HCT116 (cell line): ENCODE results near the gene CLOCK. TPM values are rescaled to one million over a fixed set of nuclear protein-coding genes. Genes with fewer than 3 reads are reported as not detected.

ENCODE experiments used
- ATAC-seq: fragments of 200-7000 bp; cut with Tn5 transposase; 2 replicates; pipeline ENCODE4 v1.9.1; 2020; ENCODE audit warnings: mild to moderate bottlenecking, moderate library complexity
- BruUV-seq: library from RNA; stranded (reverse); fragments of 400-500 nt; replicated peaks from 2 replicates; lab custom pipeline; 2021; lab: Mats Ljungman, UMichigan
- CTCF ChIA-PET: fragments of 300-600 bp; sonication (Branson Sonifier 250); formaldehyde crosslinking; loops from one replicate; lab custom pipeline; 2021; ENCODE audit warnings: antibody characterized with exemption; lab: Charles Lee
- POLR2A ChIA-PET: fragments of 300-600, 350-600 bp; sonication (Branson Sonifier 250); formaldehyde crosslinking; loops from one replicate; lab custom pipeline; 2021; ENCODE audit warnings: antibody characterized with exemption; lab: Charles Lee
- RAD21 ChIA-PET, 2 experiments: fragments of 300-600 bp; sonication (Branson Sonifier 250); formaldehyde crosslinking; loops; one replicate each; lab custom pipeline; 2023; ENCODE audit warnings: low total read pairs in 2 of 2; ENCODE audit not compliant: uncharacterized antibody in 2 of 2, unreplicated experiment in 2 of 2, low non-redundant PET in 1 of 2; lab: Charles Lee
- DNase-seq: peaks from one replicate; pipeline ENCODE4 v3.0.0-alpha.2; 2010; ENCODE audit warnings: low read depth, low spot score
- H2AFZ ChIP-seq: fragments of 200-600 bp; shearing (Covaris generic), sonication (generic); 2 replicates; pipeline ENCODE4 v1.6.1; 2017; ENCODE audit warnings: low read depth, mixed run types, mixed read lengths, antibody characterized with exemption, low read length; ENCODE audit not compliant: poor library complexity, severe bottlenecking
- H3K27ac ChIP-seq: 2 replicates; pipeline ENCODE4 v1.5.1; 2012; ENCODE audit warnings: low read depth, low read length
- H3K27me3 ChIP-seq: fragments of 200-600 bp; sonication (generic); 2 replicates; pipeline ENCODE4 v1.6.1; 2016; ENCODE audit warnings: mixed run types, low read length, mixed read lengths; ENCODE audit not compliant: insufficient read depth
- H3K36me3 ChIP-seq, 2 experiments: fragments of 200-500 bp in 1 of 2; fragments of 200-600 bp in 1 of 2; sonication (Bioruptor generic) in 1 of 2; sonication (generic) in 1 of 2; 2 replicates each; pipeline versions ENCODE4 v1.5.1 to v1.6.1; 2014 to 2016; ENCODE audit warnings: low read length in 2 of 2, inconsistent platforms in 1 of 2, mixed read lengths in 1 of 2, mixed run types in 1 of 2; ENCODE audit not compliant: insufficient read depth in 2 of 2, control insufficient read depth in 1 of 2
- H3K4me1 ChIP-seq, 2 experiments: fragments of 200-600 bp in 1 of 2; sonication (generic) in 1 of 2; 2 replicates each; pipeline versions ENCODE4 v1.5.1 to v1.6.1; 2012 to 2017; ENCODE audit warnings: low read length in 2 of 2, inconsistent platforms in 1 of 2, mild to moderate bottlenecking in 1 of 2, mixed read lengths in 1 of 2, mixed run types in 1 of 2, moderate library complexity in 1 of 2; ENCODE audit not compliant: insufficient read depth in 2 of 2, control insufficient read depth in 1 of 2
- H3K4me2 ChIP-seq: fragments of 200-600 bp; sonication (generic); 2 replicates; pipeline ENCODE4 v1.6.1; 2017; ENCODE audit warnings: mixed run types, low read length, mixed read lengths
- H3K4me3 ChIP-seq, 2 experiments: fragments of 200-600 bp in 1 of 2; sonication (generic) in 1 of 2; replicated peaks in 1 of 2; 2 replicates each; pipeline ENCODE4 v1.5.1; 2011 to 2016; ENCODE audit warnings: low read length in 2 of 2, control low read depth in 1 of 2, low read depth in 1 of 2, mild to moderate bottlenecking in 1 of 2, mixed read lengths in 1 of 2, mixed run types in 1 of 2
- H3K79me2 ChIP-seq: fragments of 200-600 bp; sonication (generic); 2 replicates; pipeline ENCODE4 v1.6.1; 2017; ENCODE audit warnings: mild to moderate bottlenecking, mixed run types, low read length, moderate library complexity, mixed read lengths; ENCODE audit not compliant: insufficient read depth
- H3K9ac ChIP-seq: fragments of 200-600 bp; sonication (generic); 2 replicates; pipeline ENCODE4 v1.6.1; 2016; ENCODE audit warnings: low read length, mixed read lengths
- H3K9me2 ChIP-seq: fragments of 200-600 bp; sonication (generic), shearing (Covaris generic); 2 replicates; pipeline ENCODE4 v1.6.1; 2017; ENCODE audit warnings: mixed run types, mild to moderate bottlenecking, moderate library complexity; ENCODE audit not compliant: insufficient read depth
- H3K9me3 ChIP-seq, 2 experiments: fragments of 200-500 bp in 1 of 2; fragments of 200-600 bp in 1 of 2; sonication (Bioruptor generic) in 1 of 2; sonication (generic) in 1 of 2; 2 replicates each; pipeline ENCODE4 v1.6.1; 2014 to 2017; ENCODE audit warnings: low read length in 2 of 2, mixed read lengths in 2 of 2, inconsistent platforms in 1 of 2, low read depth in 1 of 2, mild to moderate bottlenecking in 1 of 2, mixed run types in 1 of 2, moderate library complexity in 1 of 2; ENCODE audit not compliant: control insufficient read depth in 1 of 2, insufficient read depth in 1 of 2
- H4K20me1 ChIP-seq: fragments of 200-600 bp; sonication (generic), shearing (Covaris generic); 2 replicates; pipeline ENCODE4 v1.6.1; 2017; ENCODE audit warnings: mixed run types, mild to moderate bottlenecking, moderate library complexity; ENCODE audit not compliant: insufficient read depth
- EGR1 ChIP-seq: IDR thresholded peaks from 2 replicates; pipeline ENCODE4 v1.6.1; 2012; ENCODE audit warnings: low read depth
- EZH2 ChIP-seq: fragments of 200-600 bp; sonication (generic); IDR thresholded peaks from 2 replicates; pipeline ENCODE4 v1.6.1; 2017; ENCODE audit warnings: antibody characterized with exemption, mixed run types
- EZH2phosphoT487 ChIP-seq: fragments of 200-600 bp; IDR thresholded peaks from 2 replicates; pipeline ENCODE4 v1.6.1; 2018; ENCODE audit warnings: antibody characterized with exemption, borderline replicate concordance
- FOSL1 ChIP-seq: IDR thresholded peaks from 2 replicates; pipeline ENCODE4 v1.6.1; 2012; ENCODE audit warnings: low read depth
- JUND ChIP-seq: IDR thresholded peaks from 2 replicates; pipeline ENCODE4 v1.6.1; 2012
- POLR2AphosphoS5 ChIP-seq: IDR thresholded peaks from 2 replicates; pipeline ENCODE4 v1.6.1; 2011; ENCODE audit warnings: mild to moderate bottlenecking, low read depth, low read length, moderate library complexity
- SRF ChIP-seq: IDR thresholded peaks from 2 replicates; pipeline ENCODE4 v1.6.1; 2012; ENCODE audit warnings: low read depth
- intact Hi-C: fragments of 100-400 bp; cut with micrococcal nuclease; formaldehyde crosslinking; loops from 2 replicates; pipeline ENCODE4 v1.10.0; 2022
- total RNA-seq: library from RNA; stranded (reverse); gene quantifications from one replicate; pipeline ENCODE4 v1.2.1, GENCODE V29; 2021; ENCODE audit not compliant: unreplicated experiment
- TF ChIP-seq, protein P1 (sequence below): IDR thresholded peaks from 2 replicates; pipeline ENCODE4 v1.6.1; 2011; ENCODE audit warnings: mild to moderate bottlenecking, low read length, moderate library complexity; ENCODE audit not compliant: insufficient replicate concordance; ENCODE audit errors: extremely low read depth
- TF ChIP-seq, protein P2 (sequence below): IDR thresholded peaks from 2 replicates; pipeline ENCODE4 v1.6.1; 2012

The CLOCK gene
- total RNA-seq, 1 experiment from 2014 or later, result 38.7 TPM

DNA sequence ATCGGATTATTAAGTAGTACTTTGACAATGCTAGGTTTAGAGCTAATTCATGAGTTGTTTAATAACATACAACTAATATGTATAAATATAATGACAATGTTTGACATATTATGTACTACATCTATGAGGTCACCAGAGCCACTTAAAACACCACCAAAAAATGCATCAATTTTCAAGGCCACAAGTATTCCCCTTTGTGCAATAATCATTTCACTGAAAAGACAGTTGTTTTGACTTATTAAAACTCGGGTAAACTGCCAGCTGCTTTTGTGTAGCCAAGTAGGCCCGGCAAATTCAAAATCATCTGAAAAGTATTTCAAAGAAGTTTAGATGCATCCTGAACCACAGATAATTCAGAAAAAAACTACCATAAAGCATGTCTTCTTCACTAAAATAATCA, 48.7 kb downstream of the CLOCK start:
- TF ChIP-seq, protein P1, sequence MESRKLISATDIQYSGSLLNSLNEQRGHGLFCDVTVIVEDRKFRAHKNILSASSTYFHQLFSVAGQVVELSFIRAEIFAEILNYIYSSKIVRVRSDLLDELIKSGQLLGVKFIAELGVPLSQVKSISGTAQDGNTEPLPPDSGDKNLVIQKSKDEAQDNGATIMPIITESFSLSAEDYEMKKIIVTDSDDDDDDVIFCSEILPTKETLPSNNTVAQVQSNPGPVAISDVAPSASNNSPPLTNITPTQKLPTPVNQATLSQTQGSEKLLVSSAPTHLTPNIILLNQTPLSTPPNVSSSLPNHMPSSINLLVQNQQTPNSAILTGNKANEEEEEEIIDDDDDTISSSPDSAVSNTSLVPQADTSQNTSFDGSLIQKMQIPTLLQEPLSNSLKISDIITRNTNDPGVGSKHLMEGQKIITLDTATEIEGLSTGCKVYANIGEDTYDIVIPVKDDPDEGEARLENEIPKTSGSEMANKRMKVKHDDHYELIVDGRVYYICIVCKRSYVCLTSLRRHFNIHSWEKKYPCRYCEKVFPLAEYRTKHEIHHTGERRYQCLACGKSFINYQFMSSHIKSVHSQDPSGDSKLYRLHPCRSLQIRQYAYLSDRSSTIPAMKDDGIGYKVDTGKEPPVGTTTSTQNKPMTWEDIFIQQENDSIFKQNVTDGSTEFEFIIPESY, result no peak
- TF ChIP-seq POLR2AphosphoS5 (no peak), FOSL1 (no peak), SRF (no peak), EZH2phosphoT487 (no peak), JUND (no peak), EGR1 (no peak), EZH2 (no peak)
- TF ChIP-seq, protein P2, sequence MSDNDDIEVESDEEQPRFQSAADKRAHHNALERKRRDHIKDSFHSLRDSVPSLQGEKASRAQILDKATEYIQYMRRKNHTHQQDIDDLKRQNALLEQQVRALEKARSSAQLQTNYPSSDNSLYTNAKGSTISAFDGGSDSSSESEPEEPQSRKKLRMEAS, result no peak

DNA sequence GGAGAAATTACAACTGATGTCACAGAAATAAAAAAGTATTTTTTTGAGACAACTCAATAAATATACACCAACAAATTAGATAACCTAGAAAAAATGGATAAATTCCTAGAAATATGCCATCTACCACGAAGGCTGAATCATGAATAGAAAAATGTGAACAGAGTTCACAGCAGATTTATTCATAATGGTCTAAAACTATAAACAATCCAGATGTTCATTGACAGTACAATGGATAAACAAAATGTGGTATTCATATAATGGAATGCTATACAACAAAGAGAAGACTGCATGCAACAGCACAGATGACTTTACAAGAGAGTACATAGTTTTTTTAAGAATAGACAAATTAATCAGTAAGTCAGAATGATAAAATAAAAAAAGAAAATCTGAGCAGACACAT, 55.2 kb downstream of the CLOCK start:
- no peaks in the 10 kb centered on the region; the same call in 1 of the 2 replicates for H4K20me1 ChIP-seq
- no peaks in the 10 kb centered on the region for H3K9me2 ChIP-seq
- no peak overlapping the region for H3K4me2 ChIP-seq
- CTCF ChIA-PET, result no interaction called here
- intact Hi-C loops, result no loop called here
- H3K27me3 ChIP-seq, result no peaks in the 10 kb centered on the region
- BruUV-seq, result no TSS peak
- H3K4me1 ChIP-seq, result no peaks in the 10 kb centered on the region
- H3K36me3 ChIP-seq, result peaks cover 0 to 32% of the 10 kb centered on the region in 2 experiments; a peak in 2 of 4 replicates
- H3K9me3 ChIP-seq, result no peaks in the 10 kb centered on the region
- H3K9ac ChIP-seq, result no peak overlapping the region
- no peak overlapping the region for H2AFZ ChIP-seq
- POLR2A ChIA-PET, result no interaction called here
- H3K4me3 ChIP-seq, result no peak overlapping the region
- peaks cover 65% of the 10 kb centered on the region for H3K79me2 ChIP-seq
- DNase-seq, result no peak
- RAD21 ChIA-PET, result no interaction called here
- TF ChIP-seq EZH2, result no peak
- H3K27ac ChIP-seq, result no peak overlapping the region
- ATAC-seq, result no peak

More for the DNA sequence above, 48.7 kb downstream of the CLOCK start:
- no TSS peak for BruUV-seq
- POLR2A ChIA-PET, result no interaction called here
- Histone ChIP-seq H3K4me1 (peaks cover 2 to 16% of the 10 kb centered on the region in 2 experiments; a peak in 2 of 4 replicates), H3K36me3 (peaks cover 0 to 3% of the 10 kb centered on the region in 2 experiments; a peak in 1 of 4 replicates), H3K9me3 (no peaks in the 10 kb centered on the region), H3K9me2 (no peaks in the 10 kb centered on the region), H3K4me3 (no peak overlapping the region), H4K20me1 (peaks cover 3% of the 10 kb centered on the region), H3K9ac (no peak overlapping the region), H3K27ac (no peak overlapping the region), H3K79me2 (peaks cover 90% of the 10 kb centered on the region), H2AFZ (no peak overlapping the region), H3K27me3 (no peaks in the 10 kb centered on the region), H3K4me2 (no peak overlapping the region)
- DNase-seq (no peak), ATAC-seq (no peak)
- intact Hi-C loops, result no loop called here
- CTCF ChIA-PET, result no interaction called here
- RAD21 ChIA-PET, result no interaction called here
